KMS-11 (cell line): ENCODE data around the gene CC2D2A.

ENCODE experiments used
- H2AFZ ChIP-seq: fragments of 200-600 bp; sonication (generic); 2 replicates; pipeline ENCODE4 v1.6.1; 2016; ENCODE audit warnings: antibody characterized with exemption, mixed run types, low read depth
- H3K27ac ChIP-seq: fragments of 200-600 bp; sonication (generic); 2 replicates; pipeline ENCODE4 v1.6.1; 2016; ENCODE audit warnings: mild to moderate bottlenecking, mixed run types
- H3K27me3 ChIP-seq: fragments of 200-600 bp; sonication (generic); 2 replicates; pipeline ENCODE4 v1.6.1; 2017; ENCODE audit warnings: mild to moderate bottlenecking, low read depth, mixed run types, moderate library complexity; ENCODE audit not compliant: insufficient read depth
- H3K36me3 ChIP-seq: fragments of 200-600 bp; sonication (generic); 2 replicates; pipeline ENCODE4 v1.6.1; 2017; ENCODE audit warnings: mild to moderate bottlenecking, mixed run types; ENCODE audit not compliant: insufficient read depth
- H3K4me1 ChIP-seq: fragments of 200-600 bp; sonication (generic); 2 replicates; pipeline ENCODE4 v1.6.1; 2016; ENCODE audit warnings: mild to moderate bottlenecking, low read depth, mixed run types; ENCODE audit not compliant: poor library complexity, severe bottlenecking
- H3K4me2 ChIP-seq: fragments of 200-600 bp; sonication (generic); 2 replicates; pipeline ENCODE4 v1.7.0; 2016; ENCODE audit warnings: mild to moderate bottlenecking, mixed run types
- H3K4me3 ChIP-seq: fragments of 200-600 bp; sonication (generic); IDR thresholded peaks from 2 replicates; pipeline ENCODE4 v1.6.1; 2017; ENCODE audit warnings: low read depth, low read length, mixed read lengths; ENCODE audit not compliant: insufficient read depth
- H3K79me2 ChIP-seq: fragments of 200-600 bp; sonication (generic); 2 replicates; pipeline ENCODE4 v1.6.1; 2016; ENCODE audit warnings: low read depth, mixed run types; ENCODE audit not compliant: insufficient read depth
- H3K9ac ChIP-seq: fragments of 200-600 bp; sonication (generic); 2 replicates; pipeline ENCODE4 v1.6.1; 2016; ENCODE audit warnings: mild to moderate bottlenecking, mixed run types
- H4K20me1 ChIP-seq: fragments of 200-600 bp; sonication (generic); 2 replicates; pipeline ENCODE4 v1.6.1; 2016; ENCODE audit warnings: mild to moderate bottlenecking, mixed run types; ENCODE audit not compliant: insufficient read depth
- CTCF ChIP-seq: fragments of 200-600 bp; sonication (generic); conservative IDR thresholded peaks from 2 replicates; pipeline ENCODE4 v1.6.1; 2017; ENCODE audit warnings: low read depth, mild to moderate bottlenecking, antibody characterized with exemption, low read length, moderate library complexity, mixed read lengths

CC2D2A gene

DNA sequence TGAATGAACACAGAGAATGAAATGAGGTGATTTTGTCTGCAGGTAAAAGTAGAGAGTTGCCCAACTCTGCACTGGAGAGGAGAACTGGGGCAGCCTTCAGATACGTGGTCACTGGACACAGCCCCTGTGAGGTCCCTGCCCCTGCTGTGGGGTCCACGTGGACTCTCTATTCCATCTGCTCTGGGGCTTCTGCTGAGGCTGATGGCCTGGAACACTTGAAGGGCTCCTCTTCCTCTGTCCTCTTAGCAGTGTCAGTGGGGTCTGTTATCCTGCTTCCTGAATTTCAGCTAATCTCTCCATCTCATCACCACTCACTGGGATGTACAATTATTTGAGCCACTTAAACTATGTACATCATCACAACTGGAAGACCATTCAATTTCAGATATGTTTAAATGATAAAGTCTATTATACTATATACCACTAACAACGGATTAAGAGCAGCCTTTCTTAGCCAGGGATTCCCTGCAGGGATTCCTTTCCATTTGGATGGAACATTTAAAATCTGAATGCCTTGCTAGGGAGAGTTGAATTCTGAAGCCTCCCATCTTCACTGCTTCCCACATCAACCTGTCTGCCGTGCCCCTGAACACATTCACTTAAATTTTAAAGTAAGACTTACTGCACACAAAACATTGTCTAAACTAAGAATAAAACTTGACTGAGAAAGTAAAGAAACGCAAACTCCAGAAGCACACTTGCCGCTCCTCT lies 74.0 kb downstream of the CC2D2A start:
- no peak overlapping the region for H2AFZ ChIP-seq
- H3K9ac ChIP-seq = no peak overlapping the region
- H3K27ac ChIP-seq = no peak overlapping the region
- H4K20me1 ChIP-seq = no peaks in the 10 kb centered on the region
- no peaks in the 10 kb centered on the region for H3K36me3 ChIP-seq
- no peaks in the 10 kb centered on the region for H3K4me1 ChIP-seq
- no peak for TF ChIP-seq CTCF
- H3K4me2 ChIP-seq = no peak overlapping the region
- H3K4me3 ChIP-seq = no peak overlapping the region
- no peaks in the 10 kb centered on the region for H3K79me2 ChIP-seq
- no peaks in the 10 kb centered on the region for H3K27me3 ChIP-seq

DNA sequence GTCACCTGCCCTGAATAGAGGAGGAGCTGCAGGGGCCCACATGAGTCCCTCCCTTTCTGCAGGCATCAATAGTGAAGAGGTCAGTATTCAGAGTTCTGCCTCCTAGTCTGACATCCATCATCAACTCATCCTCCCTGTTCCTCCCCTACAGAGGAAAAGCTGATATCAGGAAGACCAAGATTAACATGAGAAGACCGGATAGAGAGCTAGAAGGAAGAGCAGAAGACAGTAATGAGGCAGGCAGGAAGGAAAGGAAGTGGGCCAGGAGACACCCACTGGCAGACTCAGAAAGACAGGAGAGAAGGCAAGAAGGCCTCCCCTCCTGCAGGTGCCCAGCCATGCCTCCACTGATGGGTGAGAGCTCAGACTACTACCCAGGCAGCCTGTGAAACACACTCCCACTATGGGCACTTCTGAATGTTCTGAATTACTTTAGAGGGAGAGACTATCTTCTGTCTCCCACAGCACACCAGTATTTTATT lies 74.6 kb downstream of the CC2D2A start:
- no peak for TF ChIP-seq CTCF
- H3K79me2 ChIP-seq = no peaks in the 10 kb centered on the region
- no peaks in the 10 kb centered on the region for H3K4me1 ChIP-seq
- H3K4me2 ChIP-seq = no peak overlapping the region
- H3K36me3 ChIP-seq = no peaks in the 10 kb centered on the region
- H4K20me1 ChIP-seq = no peaks in the 10 kb centered on the region
- no peak overlapping the region for H3K4me3 ChIP-seq
- H3K9ac ChIP-seq = no peak overlapping the region
- H3K27me3 ChIP-seq = no peaks in the 10 kb centered on the region
- H3K27ac ChIP-seq = no peak overlapping the region
- no peak overlapping the region for H2AFZ ChIP-seq

DNA sequence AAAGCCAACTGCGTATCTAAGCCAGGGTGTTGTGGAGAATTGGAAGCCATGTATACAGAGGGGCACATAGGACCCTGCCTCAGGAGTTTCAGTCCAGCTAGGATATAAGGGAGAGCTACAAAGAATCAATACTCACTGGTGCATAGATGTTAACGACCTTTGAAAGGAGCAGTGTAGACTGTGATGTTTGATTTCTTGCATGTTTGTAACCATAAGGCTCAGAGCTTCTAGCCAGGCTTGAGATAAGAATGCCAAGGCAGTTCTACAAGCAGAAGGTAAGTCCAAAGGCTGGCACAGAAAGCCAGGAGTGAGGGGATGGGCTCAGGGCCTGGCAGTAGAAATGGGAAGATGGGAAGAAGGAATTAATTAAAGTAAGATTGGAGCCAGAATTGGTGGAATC lies 75.7 kb downstream of the CC2D2A start:
- no peak overlapping the region for H3K4me3 ChIP-seq
- H3K9ac ChIP-seq = no peak overlapping the region
- no peaks in the 10 kb centered on the region for H4K20me1 ChIP-seq
- H3K27ac ChIP-seq = no peak overlapping the region
- TF ChIP-seq CTCF = no peak
- no peaks in the 10 kb centered on the region for H3K79me2 ChIP-seq
- H3K4me1 ChIP-seq = no peaks in the 10 kb centered on the region
- H3K36me3 ChIP-seq = no peaks in the 10 kb centered on the region
- no peak overlapping the region for H3K4me2 ChIP-seq
- H2AFZ ChIP-seq = no peak overlapping the region
- H3K27me3 ChIP-seq = no peaks in the 10 kb centered on the region

- no peak for TF ChIP-seq CTCF
- no peak overlapping the region for H2AFZ ChIP-seq
- no peak overlapping the region for H3K9ac ChIP-seq
- H3K79me2 ChIP-seq = no peaks in the 10 kb centered on the region
- no peaks in the 10 kb centered on the region for H3K4me1 ChIP-seq
- no peaks in the 10 kb centered on the region for H4K20me1 ChIP-seq
- no peaks in the 10 kb centered on the region for H3K36me3 ChIP-seq
- H3K27me3 ChIP-seq = no peaks in the 10 kb centered on the region
- no peak overlapping the region for H3K4me3 ChIP-seq
- H3K4me2 ChIP-seq = no peak overlapping the region
- H3K27ac ChIP-seq = no peak overlapping the region
These were observed 77.7 kb downstream of the CC2D2A start for GRCh38 chr4:15547392-15547791.
